Body of pancreas (tissue), 4 donors: ENCODE data around the gene DIP2A. TPM values are rescaled to one million over a fixed set of nuclear protein-coding genes. Genes with fewer than 3 reads are reported as not detected.
"Not testable (repeated sequence)": the region's sequence is repeated elsewhere in the genome, so short reads cannot be mapped to it uniquely, and the experiment has no call there.

Experiments
- ATAC-seq: fragments of 150-250 bp; one replicate; pipeline ENCODE4 v1.9.1; 2016
- DNase-seq, 4 donors: peaks; one replicate each; pipeline ENCODE4 v3.0.0-alpha.2; 2019
- H3K27ac ChIP-seq, 4 donors: fragments of 200-600 bp; sonication (generic); 1 replicate in 3 of 4; 2 replicates in 1 of 4; pipeline versions ENCODE4 v1.5.1 to v1.6.1; 2016 to 2019; ENCODE audit warnings: mild to moderate bottlenecking in 1 of 4, mixed read lengths in 1 of 4, moderate library complexity in 1 of 4
- H3K27me3 ChIP-seq, 2 donors: fragments of 200-600 bp; sonication (generic); one replicate each; pipeline ENCODE4 v1.6.0; 2016; ENCODE audit warnings: mild to moderate bottlenecking in 1 of 2
- H3K36me3 ChIP-seq, 2 donors: fragments of 200-600 bp; sonication (generic); replicated peaks in 1 of 2; 2 replicates each; pipeline ENCODE4 v1.5.1; 2016; ENCODE audit warnings: low read depth in 2 of 2; ENCODE audit not compliant: insufficient read depth in 1 of 2
- H3K4me1 ChIP-seq: fragments of 200-600 bp; sonication (generic); one replicate; pipeline ENCODE4 v1.6.0; 2016
- H3K4me3 ChIP-seq, 2 donors: fragments of 200-600 bp; sonication (generic); 1 replicate in 1 of 2; 2 replicates in 1 of 2; pipeline ENCODE4 v1.5.1; 2016 to 2019
- H3K9me3 ChIP-seq, 3 donors: fragments of 200-600 bp; sonication (generic); 1 replicate in 2 of 3; 2 replicates in 1 of 3; pipeline ENCODE4 v1.5.1; 2016
- POLR2A ChIP-seq, 3 donors: fragments of 450-650 bp; IDR thresholded peaks; one replicate each; pipeline ENCODE4 v1.6.1; 2016; ENCODE audit warnings: antibody characterized with exemption in 3 of 3, mild to moderate bottlenecking in 2 of 3
- WGBS, 2 donors: methylation state at CpG; one replicate each; pipeline ENCODE4 v1.1.5; 2017; 5-methylcytosine and 5-hydroxymethylcytosine counted together
- intact Hi-C: fragments of 100-400 bp; cut with DNase I; formaldehyde crosslinking; loops from one replicate; pipeline ENCODE4 v1.15.1; 2023
- total RNA-seq, 2 donors: library from RNA; depleted of rRNA; stranded (reverse); fragments of >200 nt; gene quantifications; one replicate each; pipeline ENCODE4 v1.1.0, GENCODE V29; 2016
- TF ChIP-seq, protein P1 (sequence below), 7 experiments: fragments of 450-650 bp in 4 of 7; fragments of 200-600 bp in 3 of 7; sonication (generic) in 3 of 7; IDR thresholded peaks; one replicate each; pipeline ENCODE4 v1.5.1; 2016 to 2019; ENCODE audit warnings: antibody characterized with exemption in 7 of 7

Gene DIP2A
- total RNA-seq, 2 donors from 2014 or later = 28.5 to 44.2 TPM

DNA sequence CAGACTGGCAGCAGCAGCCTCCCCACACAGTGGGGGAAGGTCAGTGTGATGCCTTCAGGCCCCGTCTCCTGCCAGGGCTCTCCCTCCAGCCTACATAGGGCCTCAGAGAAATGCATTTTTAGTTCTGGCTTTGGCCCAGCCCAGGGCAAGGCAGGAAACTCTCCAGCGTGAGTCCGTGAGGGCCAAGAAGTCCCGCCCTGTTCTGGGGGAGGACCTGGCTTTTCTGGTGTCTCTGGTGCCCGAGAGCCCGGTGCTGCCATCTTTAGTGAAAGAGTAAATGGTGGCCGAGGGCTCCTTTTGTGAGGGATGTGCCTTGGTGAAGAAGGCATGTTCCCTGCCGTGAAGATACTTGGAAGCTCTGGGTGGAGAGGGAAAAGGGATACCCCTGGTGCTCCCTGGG, 14.8 kb upstream of the DIP2A start:
- H3K36me3 ChIP-seq = peaks cover 0 to 10% of the 10 kb centered on the region in 2 donors
- no peak for DNase-seq
- ATAC-seq = no peak
- H3K4me1 ChIP-seq = no peaks in the 10 kb centered on the region
- no peak overlapping the region for H3K27ac ChIP-seq
- H3K9me3 ChIP-seq = no peaks in the 10 kb centered on the region
- H3K27me3 ChIP-seq = no peaks in the 10 kb centered on the region
- H3K4me3 ChIP-seq = no peak overlapping the region
- TF ChIP-seq, protein P1, sequence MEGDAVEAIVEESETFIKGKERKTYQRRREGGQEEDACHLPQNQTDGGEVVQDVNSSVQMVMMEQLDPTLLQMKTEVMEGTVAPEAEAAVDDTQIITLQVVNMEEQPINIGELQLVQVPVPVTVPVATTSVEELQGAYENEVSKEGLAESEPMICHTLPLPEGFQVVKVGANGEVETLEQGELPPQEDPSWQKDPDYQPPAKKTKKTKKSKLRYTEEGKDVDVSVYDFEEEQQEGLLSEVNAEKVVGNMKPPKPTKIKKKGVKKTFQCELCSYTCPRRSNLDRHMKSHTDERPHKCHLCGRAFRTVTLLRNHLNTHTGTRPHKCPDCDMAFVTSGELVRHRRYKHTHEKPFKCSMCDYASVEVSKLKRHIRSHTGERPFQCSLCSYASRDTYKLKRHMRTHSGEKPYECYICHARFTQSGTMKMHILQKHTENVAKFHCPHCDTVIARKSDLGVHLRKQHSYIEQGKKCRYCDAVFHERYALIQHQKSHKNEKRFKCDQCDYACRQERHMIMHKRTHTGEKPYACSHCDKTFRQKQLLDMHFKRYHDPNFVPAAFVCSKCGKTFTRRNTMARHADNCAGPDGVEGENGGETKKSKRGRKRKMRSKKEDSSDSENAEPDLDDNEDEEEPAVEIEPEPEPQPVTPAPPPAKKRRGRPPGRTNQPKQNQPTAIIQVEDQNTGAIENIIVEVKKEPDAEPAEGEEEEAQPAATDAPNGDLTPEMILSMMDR (IDR thresholded peaks at IDR 0.05) = no peak
- TF ChIP-seq POLR2A (IDR thresholded peaks at IDR 0.05) = no peak
- WGBS, 2 donors = 90 to 92% methylated on average over 2 to 8 of the region's 8 CpGs
- intact Hi-C loops = no loop called here

DNA sequence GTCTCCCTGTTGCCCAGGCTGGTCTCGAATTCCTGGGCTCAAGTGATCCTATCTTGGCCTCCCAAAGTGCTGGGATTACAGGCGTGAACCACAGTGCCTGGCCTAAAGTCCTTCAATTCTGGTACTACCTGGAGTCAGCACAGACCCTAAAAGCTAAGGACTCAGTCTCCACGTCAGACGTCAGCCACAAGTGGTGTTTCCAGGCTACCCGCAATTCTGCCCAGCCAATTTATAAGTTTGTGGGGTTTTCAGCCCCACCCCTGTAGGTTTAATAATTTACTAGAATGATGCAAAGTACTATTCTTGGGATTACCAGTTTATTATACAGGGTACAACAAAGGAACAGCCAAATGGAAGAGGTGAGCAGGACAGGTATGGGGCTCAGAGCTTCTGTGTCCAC, 10.6 kb upstream of the DIP2A start:
- Histone ChIP-seq H3K4me1 (peaks cover 9% of the 10 kb centered on the region), H3K36me3 (peaks cover 0 to 2% of the 10 kb centered on the region in 2 donors), H3K27ac (no peak overlapping the region), H3K27me3 (no peaks in the 10 kb centered on the region), H3K4me3 (no peak overlapping the region), H3K9me3 (no peaks in the 10 kb centered on the region)
- no peak for DNase-seq
- TF ChIP-seq, protein P1 (IDR thresholded peaks at IDR 0.05) = no peak
- no peak for TF ChIP-seq POLR2A (IDR thresholded peaks at IDR 0.05)
- intact Hi-C loops = no loop called here
- no peak for ATAC-seq
- 90% methylated on average over 2 to 5 of the region's 5 CpGs for WGBS, 2 donors

DNA sequence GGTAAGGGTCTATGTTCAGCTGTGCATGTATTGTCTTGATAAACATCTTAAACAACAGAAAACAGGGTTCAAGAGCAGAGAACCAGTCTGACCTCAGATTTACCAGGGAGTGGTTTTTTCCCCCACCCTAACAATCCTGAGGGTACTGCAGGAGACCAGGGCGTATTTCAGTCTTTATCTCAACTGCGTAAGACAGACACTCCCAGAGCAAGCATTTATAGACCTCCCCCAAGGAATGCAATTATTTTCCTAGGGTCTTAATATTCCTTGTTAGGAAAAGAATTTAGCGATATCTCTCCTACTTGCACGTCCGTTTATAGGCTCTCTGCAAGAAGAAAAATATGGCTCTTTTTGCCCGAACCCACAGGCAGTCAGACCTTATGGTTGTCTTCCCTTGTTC, 9.8 kb upstream of the DIP2A start:
- H3K27me3 ChIP-seq, intact Hi-C loops, DNase-seq, ATAC-seq, H3K9me3 ChIP-seq, H3K36me3 ChIP-seq, H3K27ac ChIP-seq, H3K4me3 ChIP-seq: not testable (repeated sequence)
- WGBS, 2 donors = 97 to 98% methylated on average over 6 of the region's 6 CpGs
- H3K4me1 ChIP-seq = peaks cover 12% of the 10 kb centered on the region

DNA sequence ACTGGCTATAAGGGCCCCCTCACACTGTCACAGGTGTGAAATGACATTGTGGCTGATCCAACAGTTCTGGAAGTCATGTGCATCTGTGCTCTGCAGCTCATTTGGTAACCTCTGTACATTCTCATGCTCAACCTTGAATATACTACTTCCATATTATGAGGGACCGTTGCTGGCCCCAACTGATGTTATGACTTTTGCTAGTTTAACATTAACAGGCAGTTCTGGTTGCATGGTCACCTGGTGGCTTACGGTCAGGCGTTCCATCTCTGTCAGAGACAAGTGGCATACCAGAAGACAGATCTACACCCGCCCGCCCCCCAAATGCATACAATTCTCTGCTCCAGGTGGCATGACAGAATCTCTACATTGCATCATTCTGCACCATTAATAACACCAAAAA, 6.0 kb upstream of the DIP2A start:
- intact Hi-C loops = no loop called here
- no peak for ATAC-seq

DNA sequence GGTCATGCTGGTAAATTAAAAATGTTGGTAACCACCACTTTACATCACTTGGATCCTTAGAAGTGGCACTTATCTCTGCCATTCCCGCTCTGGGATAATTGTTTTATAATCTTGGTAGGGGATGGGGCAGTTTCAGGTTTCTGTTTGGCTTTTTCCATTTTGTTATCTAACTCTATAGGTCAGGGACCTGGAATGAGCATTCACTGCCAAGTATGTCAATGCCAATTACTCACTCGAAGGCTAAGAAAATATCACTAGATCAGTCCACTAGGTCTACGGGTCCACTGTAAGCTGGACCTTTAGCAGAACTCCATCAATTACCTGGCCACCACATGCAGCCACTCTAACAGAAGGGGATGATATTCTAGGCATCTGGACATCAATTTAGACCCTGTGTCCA, 4.5 kb upstream of the DIP2A start:
- no peak for TF ChIP-seq POLR2A (IDR thresholded peaks at IDR 0.05)
- TF ChIP-seq, protein P1 (IDR thresholded peaks at IDR 0.05) = no peak
- H3K36me3 ChIP-seq = no peaks in the 10 kb centered on the region
- no peaks in the 10 kb centered on the region for H3K27me3 ChIP-seq
- H3K9me3 ChIP-seq = no peaks in the 10 kb centered on the region
- no peak overlapping the region for H3K4me3 ChIP-seq
- WGBS, 2 donors = 25 to 29% methylated on average over 3 of the region's 3 CpGs
- intact Hi-C loops = no loop called here
- DNase-seq = no peak
- H3K27ac ChIP-seq = no peak overlapping the region
- no peak for ATAC-seq
- H3K4me1 ChIP-seq = peaks cover 26% of the 10 kb centered on the region

More for the DNA sequence above, 6.0 kb upstream of the DIP2A start:
- Histone ChIP-seq H3K9me3 (no peaks in the 10 kb centered on the region), H3K27ac (no peak overlapping the region), H3K4me3 (no peak overlapping the region), H3K36me3 (no peaks in the 10 kb centered on the region), H3K27me3 (no peaks in the 10 kb centered on the region), H3K4me1 (peaks cover 25% of the 10 kb centered on the region)
- no peak for TF ChIP-seq POLR2A (IDR thresholded peaks at IDR 0.05)
- TF ChIP-seq, protein P1 (IDR thresholded peaks at IDR 0.05) = no peak
- DNase-seq = no peak
- WGBS, 2 donors = 75% methylated on average over 5 of the region's 5 CpGs
